Dendritic cell treated with granulocyte-macrophage colony-stimulating factor and Interleukin-4, amounts not matched to agents 40 ng/mL and 50 ng/mL, for 4 days (primary cell): Measurements from ENCODE around the gene THSD7A.
"Not testable (repeated sequence)": the region's sequence is repeated elsewhere in the genome, so short reads cannot be mapped to it uniquely, and the experiment has no call there.

Source experiments
- H3K27ac Mint-ChIP-seq: one replicate; pipeline ENCODE4 v1.8.0; 2022; ENCODE audit warnings: mild to moderate bottlenecking, mixed read lengths
- H3K27me3 Mint-ChIP-seq: one replicate; pipeline ENCODE4 v1.8.0; 2022; ENCODE audit warnings: mild to moderate bottlenecking, mixed read lengths
- H3K36me3 Mint-ChIP-seq: one replicate; pipeline ENCODE4 v1.8.0; 2022; ENCODE audit warnings: low read depth, mixed read lengths
- H3K4me1 Mint-ChIP-seq: one replicate; pipeline ENCODE4 v1.8.0; 2022; ENCODE audit warnings: low read depth, mixed read lengths
- H3K4me3 Mint-ChIP-seq: one replicate; pipeline ENCODE4 v1.8.0; 2022; ENCODE audit warnings: mild to moderate bottlenecking, moderate library complexity, mixed read lengths
- H3K9me3 Mint-ChIP-seq: one replicate; pipeline ENCODE4 v1.8.0; 2022; ENCODE audit warnings: mixed read lengths
- intact Hi-C: fragments of 100-400 bp; cut with micrococcal nuclease; formaldehyde crosslinking; loops from one replicate; pipeline ENCODE4 v1.15.0; 2022

Gene THSD7A

DNA sequence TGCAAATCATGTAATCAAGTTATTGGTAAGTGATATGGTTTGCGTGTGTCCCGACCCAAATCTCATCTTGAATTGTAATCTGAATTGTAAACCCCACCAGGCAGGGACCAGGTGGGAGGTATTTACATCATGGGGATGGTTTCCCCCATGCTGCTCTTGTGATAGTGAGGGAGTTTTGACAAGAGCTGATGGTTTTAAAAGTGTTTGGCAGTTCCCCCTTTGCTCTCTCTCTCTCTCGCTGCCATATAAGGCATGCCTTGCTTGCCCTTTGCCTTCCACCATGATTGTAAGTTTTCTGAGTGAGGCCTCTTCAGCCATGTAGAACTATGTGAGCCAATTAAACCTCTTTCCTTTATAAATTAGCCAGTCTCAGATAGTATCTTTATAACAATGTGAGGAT, 302.6 kb downstream of the THSD7A start:
- Mint-ChIP-seq H3K27ac (no peak overlapping the region), H3K4me3 (no peak overlapping the region), H3K27me3 (no peaks in the 10 kb centered on the region), H3K36me3 (no peaks in the 10 kb centered on the region), H3K9me3 (no peaks in the 10 kb centered on the region), H3K4me1 (no peaks in the 10 kb centered on the region)
- intact Hi-C loops = no loop called here

DNA sequence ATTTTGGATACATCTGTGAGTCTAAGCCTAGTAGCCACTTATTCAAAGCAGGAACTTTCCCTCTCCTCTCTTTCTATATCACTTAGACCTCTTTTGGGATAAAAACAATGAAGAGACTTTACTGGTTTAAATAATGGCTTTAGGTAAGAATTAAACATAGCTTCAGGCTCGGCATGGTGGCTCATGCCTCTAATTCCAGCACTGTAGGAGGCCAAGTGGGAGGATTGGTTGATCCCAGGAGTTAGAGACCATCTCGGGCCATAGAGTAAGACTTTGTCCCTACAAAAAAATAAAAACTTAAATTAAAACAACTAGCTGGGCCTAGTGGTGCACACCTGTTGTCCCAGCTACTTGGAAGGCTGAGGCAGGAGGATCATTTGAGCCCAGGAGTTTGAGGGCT, 304.3 kb downstream of the THSD7A start:
- Mint-ChIP-seq H3K36me3 (no peaks in the 10 kb centered on the region), H3K27me3 (no peaks in the 10 kb centered on the region)
- intact Hi-C loops = no loop called here

DNA sequence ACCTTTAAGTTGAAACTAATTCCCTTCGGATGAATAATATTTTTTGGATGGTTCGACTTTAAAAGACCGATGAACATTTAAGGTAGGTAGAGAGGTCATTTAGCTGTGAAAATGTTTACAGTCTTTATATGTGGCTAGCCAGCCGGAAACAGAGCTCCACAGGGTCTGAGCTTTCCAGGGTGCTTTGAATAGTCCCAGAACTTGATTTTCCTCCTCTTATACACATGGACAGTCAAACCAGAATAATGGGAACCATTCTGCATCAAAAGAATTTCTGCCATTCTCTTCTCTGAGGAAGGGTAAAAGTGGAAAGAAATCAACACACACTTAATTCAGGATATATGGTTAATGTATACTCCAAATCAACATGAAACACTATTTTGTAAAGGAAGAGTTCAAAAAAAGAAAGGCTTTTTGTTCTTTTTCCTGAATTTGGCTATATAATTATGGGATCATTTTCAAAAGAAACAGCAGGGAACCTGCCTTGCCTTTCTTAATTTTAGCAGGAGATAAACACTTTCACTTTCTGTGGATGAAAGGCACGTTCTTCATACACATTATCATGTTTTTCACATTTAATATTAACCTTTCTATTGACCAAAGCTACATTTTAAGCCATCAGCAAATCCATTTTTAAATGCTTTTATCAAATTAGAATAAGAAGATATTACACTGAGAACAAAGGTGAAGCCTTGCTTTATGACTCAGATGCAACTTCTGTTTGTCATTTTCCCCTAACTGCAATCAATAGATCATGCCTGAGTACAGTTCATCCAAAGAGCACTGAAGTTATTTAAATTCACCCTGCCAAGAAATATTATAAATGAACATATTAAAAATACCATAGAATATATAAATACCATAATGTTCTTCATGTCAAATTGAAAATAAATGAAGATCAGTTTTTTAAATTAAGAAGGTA, 307.3 kb downstream of the THSD7A start:
- no peak overlapping the region for H3K4me3 Mint-ChIP-seq
- H3K27ac Mint-ChIP-seq = no peak overlapping the region
- no peaks in the 10 kb centered on the region for H3K4me1 Mint-ChIP-seq
- intact Hi-C loops = no loop called here
- no peaks in the 10 kb centered on the region for H3K9me3 Mint-ChIP-seq
- no peaks in the 10 kb centered on the region for H3K27me3 Mint-ChIP-seq
- no peaks in the 10 kb centered on the region for H3K36me3 Mint-ChIP-seq

More for the DNA sequence above, 304.3 kb downstream of the THSD7A start:
- Mint-ChIP-seq H3K9me3 (no peaks in the 10 kb centered on the region), H3K27ac (no peak overlapping the region), H3K4me3 (no peak overlapping the region), H3K4me1 (no peaks in the 10 kb centered on the region)

DNA sequence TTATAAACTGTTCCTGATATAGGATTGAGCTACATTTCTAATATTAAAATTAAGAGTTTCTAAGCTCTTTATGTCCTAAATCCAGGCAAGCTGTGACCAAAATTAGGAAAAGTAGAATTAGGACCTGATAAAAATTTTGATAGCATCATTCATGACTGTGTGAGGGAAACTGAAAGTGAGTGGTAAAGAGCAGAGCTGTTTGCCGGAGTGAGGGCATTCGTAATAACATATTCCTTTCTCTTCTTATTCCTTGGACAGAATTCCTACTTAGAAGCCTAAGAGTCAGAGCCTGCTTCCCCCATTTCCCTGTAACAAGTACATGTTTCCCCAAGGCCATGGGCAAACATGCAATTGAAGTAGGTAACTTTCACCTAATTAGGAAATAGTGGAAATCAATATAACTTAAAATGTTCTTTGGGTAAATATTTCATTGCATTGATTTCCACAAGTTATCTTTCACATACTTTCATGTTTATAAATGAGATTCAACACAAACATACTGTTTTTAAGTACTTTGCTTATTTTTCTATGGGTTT, 310.0 kb downstream of the THSD7A start:
- H3K36me3 Mint-ChIP-seq, intact Hi-C loops, H3K9me3 Mint-ChIP-seq, H3K4me3 Mint-ChIP-seq, H3K27ac Mint-ChIP-seq, H3K4me1 Mint-ChIP-seq, H3K27me3 Mint-ChIP-seq: not testable (repeated sequence)

DNA sequence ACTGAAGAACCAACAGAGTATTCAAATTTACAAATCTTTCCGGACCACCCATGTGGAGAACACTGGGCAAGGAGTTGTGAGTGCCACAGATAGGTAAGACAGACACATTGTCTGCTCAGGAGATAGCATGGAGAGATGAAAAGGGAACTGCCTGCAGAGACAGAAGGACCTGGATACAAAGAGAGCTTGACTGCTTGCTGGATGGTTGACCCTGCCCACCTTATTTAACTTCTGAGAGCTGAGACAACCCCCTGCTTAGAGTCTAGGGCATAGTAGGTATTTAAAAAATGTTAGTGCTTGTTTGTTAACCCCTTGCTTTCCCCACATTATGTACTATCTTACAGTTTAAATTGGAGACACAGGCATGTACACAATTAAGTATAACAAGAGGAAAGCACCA, 314.1 kb downstream of the THSD7A start:
- H3K9me3 Mint-ChIP-seq = no peaks in the 10 kb centered on the region
- no peak overlapping the region for H3K27ac Mint-ChIP-seq
- no peak overlapping the region for H3K4me3 Mint-ChIP-seq
- no peaks in the 10 kb centered on the region for H3K27me3 Mint-ChIP-seq
- H3K36me3 Mint-ChIP-seq = no peaks in the 10 kb centered on the region
- intact Hi-C loops = no loop called here
- H3K4me1 Mint-ChIP-seq = no peaks in the 10 kb centered on the region

DNA sequence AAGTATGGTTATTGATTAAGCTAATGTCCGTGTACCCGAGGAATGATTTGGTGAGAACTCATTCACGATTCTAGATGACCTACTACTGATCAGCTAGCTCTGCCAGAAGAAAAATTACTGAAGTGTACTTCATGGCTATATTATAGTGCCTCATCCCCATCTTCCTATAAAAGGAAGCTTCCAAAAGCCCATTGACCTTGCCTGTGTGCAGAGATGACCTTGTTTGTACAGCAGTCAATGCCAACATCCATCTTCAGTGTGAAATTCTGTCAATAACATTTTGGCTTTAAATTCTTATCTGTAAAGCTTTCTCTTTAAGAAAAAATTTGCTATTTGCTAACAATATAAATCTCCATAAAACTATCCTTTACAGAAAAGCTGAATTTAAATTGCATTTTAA, 315.7 kb downstream of the THSD7A start:
- H3K4me1 Mint-ChIP-seq = no peaks in the 10 kb centered on the region
- no peaks in the 10 kb centered on the region for H3K9me3 Mint-ChIP-seq
- no peaks in the 10 kb centered on the region for H3K27me3 Mint-ChIP-seq
- no peak overlapping the region for H3K27ac Mint-ChIP-seq
- no peaks in the 10 kb centered on the region for H3K36me3 Mint-ChIP-seq
- no peak overlapping the region for H3K4me3 Mint-ChIP-seq
- intact Hi-C loops = no loop called here

DNA sequence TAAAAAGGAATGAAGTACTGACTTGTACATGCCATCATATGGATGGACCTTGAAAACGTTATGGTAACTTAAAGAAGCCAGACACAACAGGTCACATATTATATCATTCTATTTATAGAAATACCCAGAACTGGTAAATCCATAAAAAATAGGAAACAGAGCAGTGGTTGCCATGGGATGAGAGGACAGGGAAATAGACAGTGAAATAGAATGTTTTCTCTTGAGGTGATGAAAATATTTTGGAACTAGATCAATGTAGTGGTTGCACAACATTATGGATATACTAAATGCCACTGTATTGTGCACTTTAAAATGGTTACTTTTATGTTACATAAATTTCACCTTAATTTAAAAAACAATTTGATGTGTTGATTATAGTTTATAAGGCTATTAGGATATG, 318.5 kb downstream of the THSD7A start:
- Mint-ChIP-seq H3K4me1 (no peaks in the 10 kb centered on the region), H3K36me3 (no peaks in the 10 kb centered on the region), H3K27me3 (no peaks in the 10 kb centered on the region), H3K4me3 (no peak overlapping the region), H3K9me3 (no peaks in the 10 kb centered on the region), H3K27ac (no peak overlapping the region)
- intact Hi-C loops = no loop called here

DNA sequence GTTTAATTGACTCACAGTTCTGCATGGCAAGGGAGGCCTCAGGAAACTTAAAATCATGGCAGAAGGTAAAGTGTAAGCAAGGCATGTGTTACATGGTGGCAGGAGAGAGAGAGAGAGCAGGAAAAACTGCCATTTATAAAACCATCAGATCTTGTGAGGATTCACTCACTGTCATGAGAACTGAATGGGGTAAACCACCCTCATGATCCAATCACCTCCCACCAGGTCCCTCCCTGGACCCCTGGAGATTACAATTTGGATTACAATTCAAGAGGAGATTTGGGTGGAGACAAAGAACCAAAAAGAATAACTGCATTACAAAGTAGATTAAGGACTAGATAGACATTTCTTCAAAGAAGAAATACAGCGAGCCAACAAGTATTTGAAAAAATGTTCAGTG, 324.1 kb downstream of the THSD7A start:
- Mint-ChIP-seq H3K27me3 (no peaks in the 10 kb centered on the region), H3K4me1 (no peaks in the 10 kb centered on the region), H3K27ac (no peak overlapping the region), H3K9me3 (peaks cover 7% of the 10 kb centered on the region), H3K36me3 (no peaks in the 10 kb centered on the region), H3K4me3 (no peak overlapping the region)
- intact Hi-C loops = no loop called here

DNA sequence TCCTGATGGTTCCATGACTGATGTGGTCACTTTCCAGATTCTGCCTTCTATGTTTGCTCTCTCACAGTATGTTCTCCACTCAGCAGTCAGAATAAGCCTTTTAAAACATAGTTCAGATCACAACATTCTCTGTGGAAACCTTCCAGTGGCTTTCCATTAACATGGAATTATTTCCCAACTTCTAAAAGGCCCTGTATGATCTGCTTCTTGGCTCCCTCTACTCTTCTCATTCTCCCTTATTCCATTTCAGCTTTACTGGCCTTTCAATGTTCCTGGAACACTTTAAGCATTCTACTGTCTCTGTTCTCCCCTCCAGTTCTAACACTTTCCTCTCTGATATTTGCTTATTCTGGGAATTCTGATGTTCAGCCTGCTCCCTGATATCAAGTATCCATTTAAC, 325.6 kb downstream of the THSD7A start:
- Mint-ChIP-seq H3K9me3 (peaks cover 17% of the 10 kb centered on the region), H3K36me3 (no peaks in the 10 kb centered on the region), H3K4me1 (no peaks in the 10 kb centered on the region), H3K27ac (no peak overlapping the region), H3K27me3 (no peaks in the 10 kb centered on the region), H3K4me3 (no peak overlapping the region)
- intact Hi-C loops = no loop called here

DNA sequence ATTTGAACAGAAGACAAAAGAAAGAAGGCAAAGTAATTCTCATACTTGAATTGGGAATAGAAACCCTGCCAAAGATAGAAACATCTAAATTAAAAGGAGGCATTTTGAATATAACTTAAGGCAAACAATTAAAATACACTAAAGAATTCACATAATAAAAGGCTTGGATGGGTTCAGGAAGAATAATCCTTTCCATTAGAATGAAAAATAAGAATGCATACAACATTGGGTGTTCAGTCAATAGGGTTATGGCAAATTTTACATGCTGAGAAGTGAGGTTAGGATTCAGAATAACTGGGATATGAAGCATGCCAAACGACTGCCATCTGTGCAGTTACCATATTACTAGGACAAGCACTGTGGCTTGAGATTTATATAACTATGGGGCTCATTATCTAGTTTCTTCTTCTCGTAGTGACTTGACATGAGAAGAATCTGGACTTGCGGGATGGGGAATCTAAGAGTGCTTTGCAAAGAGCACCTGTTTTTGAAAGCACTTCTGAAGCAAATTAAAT, 326.5 kb downstream of the THSD7A start:
- Mint-ChIP-seq H3K4me1 (no peaks in the 10 kb centered on the region), H3K27me3 (no peaks in the 10 kb centered on the region), H3K36me3 (no peaks in the 10 kb centered on the region), H3K4me3 (no peak overlapping the region), H3K27ac (no peak overlapping the region), H3K9me3 (peaks cover 26% of the 10 kb centered on the region)
- intact Hi-C loops = no loop called here

DNA sequence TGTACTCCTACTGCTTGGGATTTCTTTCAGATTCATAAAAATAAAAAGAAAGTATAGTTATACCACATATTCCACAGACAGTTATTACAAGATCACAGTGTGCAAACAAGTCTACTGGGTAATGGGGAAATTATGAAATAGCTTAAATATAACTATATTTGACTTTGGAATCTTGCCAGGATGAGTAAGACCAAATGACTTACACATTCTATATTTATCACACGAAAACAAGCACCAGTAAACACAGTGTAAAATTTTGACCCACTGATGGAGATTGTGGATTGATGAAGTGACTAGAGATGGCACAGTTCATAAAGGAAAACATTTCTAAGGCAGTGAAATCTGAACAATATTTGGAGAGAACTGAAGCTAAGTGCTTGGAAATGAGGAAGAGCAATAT, 339.7 kb downstream of the THSD7A start:
- no peaks in the 10 kb centered on the region for H3K36me3 Mint-ChIP-seq
- no peak overlapping the region for H3K27ac Mint-ChIP-seq
- H3K4me1 Mint-ChIP-seq = peaks cover 18% of the 10 kb centered on the region
- H3K4me3 Mint-ChIP-seq = no peak overlapping the region
- no peaks in the 10 kb centered on the region for H3K27me3 Mint-ChIP-seq
- intact Hi-C loops = no loop called here
- H3K9me3 Mint-ChIP-seq = peaks cover 9% of the 10 kb centered on the region

DNA sequence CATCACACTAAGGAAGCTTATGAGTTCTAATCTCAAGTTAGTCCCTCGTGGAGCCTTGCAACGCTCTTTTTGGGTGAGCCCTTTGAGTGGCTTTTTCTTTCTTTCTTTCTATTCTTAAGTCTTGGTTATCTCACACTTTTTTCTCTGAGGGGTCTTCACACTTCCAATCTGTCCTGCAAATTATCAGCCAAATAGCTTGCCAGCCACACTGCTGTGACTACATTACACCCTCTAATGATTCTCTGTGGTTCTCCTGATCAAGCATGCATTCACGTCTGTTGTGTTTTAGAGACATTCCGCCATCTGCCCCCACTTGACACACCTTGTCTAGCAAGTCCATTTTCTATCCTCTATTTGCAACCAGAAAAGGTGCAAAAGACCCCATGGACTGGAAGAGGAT, 340.2 kb downstream of the THSD7A start:
- intact Hi-C loops = no loop called here
- H3K4me1 Mint-ChIP-seq = peaks cover 18% of the 10 kb centered on the region
- H3K36me3 Mint-ChIP-seq = no peaks in the 10 kb centered on the region
- H3K9me3 Mint-ChIP-seq = peaks cover 4% of the 10 kb centered on the region
- H3K27me3 Mint-ChIP-seq = no peaks in the 10 kb centered on the region
- no peak overlapping the region for H3K27ac Mint-ChIP-seq
- H3K4me3 Mint-ChIP-seq = no peak overlapping the region

DNA sequence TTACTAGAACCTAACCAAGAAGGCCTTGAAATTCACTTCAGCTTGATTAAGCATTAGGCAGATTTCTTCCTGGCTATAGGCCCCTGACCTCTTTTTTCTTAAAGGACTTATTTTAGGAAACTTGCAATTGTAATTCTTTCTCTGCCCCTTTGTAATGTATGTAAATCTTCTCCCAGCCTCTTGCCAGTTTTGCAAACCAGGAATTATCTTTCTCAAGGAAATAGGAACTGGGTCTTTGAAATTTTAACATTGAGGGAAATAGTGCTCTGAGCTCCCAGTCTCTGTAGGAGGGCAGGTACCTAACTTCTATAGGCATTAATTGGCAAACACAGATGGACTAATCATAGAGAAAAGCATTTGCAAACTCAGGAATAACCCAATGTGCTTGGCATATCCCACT, 342.7 kb downstream of the THSD7A start:
- Mint-ChIP-seq H3K4me1 (peaks cover 18% of the 10 kb centered on the region), H3K27ac (no peak overlapping the region), H3K27me3 (no peaks in the 10 kb centered on the region), H3K9me3 (no peaks in the 10 kb centered on the region), H3K4me3 (no peak overlapping the region), H3K36me3 (no peaks in the 10 kb centered on the region)
- intact Hi-C loops = no loop called here

DNA sequence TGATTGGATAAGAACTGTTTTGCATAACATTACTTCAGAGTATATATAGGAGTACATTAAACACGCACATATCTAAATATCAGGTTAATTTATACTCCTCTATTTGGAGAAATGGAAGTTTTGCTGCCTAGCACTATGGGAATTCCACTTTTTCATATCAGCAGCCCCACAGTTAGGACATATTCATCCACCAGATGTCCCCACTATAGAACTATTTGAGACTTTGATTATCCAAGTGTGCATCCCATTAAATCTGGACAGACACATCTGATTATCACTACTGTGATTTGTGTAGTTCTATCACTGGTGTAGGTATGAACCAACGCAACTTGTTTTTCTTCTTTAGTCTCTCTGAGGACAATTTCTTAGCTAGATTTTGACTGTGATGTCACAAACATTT, 345.7 kb downstream of the THSD7A start:
- no peaks in the 10 kb centered on the region for H3K9me3 Mint-ChIP-seq
- no peaks in the 10 kb centered on the region for H3K36me3 Mint-ChIP-seq
- intact Hi-C loops = no loop called here
- H3K4me3 Mint-ChIP-seq = no peak overlapping the region
- peaks cover 6% of the 10 kb centered on the region for H3K4me1 Mint-ChIP-seq
- no peaks in the 10 kb centered on the region for H3K27me3 Mint-ChIP-seq
- no peak overlapping the region for H3K27ac Mint-ChIP-seq

DNA sequence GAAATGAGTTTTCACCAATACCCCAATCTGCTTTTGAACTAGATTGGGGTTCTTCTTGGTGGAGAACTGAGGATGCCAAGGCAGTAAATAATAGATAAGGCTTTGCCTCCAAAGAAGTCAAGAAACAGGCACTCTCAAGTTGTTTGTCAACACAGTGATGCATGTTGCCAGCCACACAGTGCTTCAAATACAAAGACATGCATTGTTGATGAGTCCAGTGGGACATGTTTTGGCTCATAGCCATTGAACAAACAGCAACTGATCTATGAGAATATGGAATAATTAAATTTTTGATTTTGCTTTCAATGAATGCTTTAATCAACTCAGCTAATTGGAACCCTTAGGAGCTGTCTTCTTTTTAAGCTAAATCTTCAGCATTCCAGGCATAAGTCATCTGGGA, 346.4 kb downstream of the THSD7A start:
- Mint-ChIP-seq H3K9me3 (no peaks in the 10 kb centered on the region), H3K36me3 (no peaks in the 10 kb centered on the region), H3K27me3 (no peaks in the 10 kb centered on the region), H3K4me3 (no peak overlapping the region), H3K4me1 (peaks cover 6% of the 10 kb centered on the region), H3K27ac (no peak overlapping the region)
- intact Hi-C loops = no loop called here
